Activated T-helper 1 cell treated with anti-CD3 and anti-CD28 coated beads, Interleukin-2, amount 50 U/mL, for 16 hours (primary cell): Measurements from ENCODE around the gene NDUFA11.

Experiments used
- DNase-seq, 2 donors: peaks; one replicate each; pipeline ENCODE4 v3.0.0-alpha.2; 2020; ENCODE audit warnings: low read depth in 1 of 2, low spot score in 1 of 2

NDUFA11 gene

GRCh38 chr19:5908773-5909442, 5.3 kb upstream of the NDUFA11 start:
- no peak for DNase-seq

GRCh38 chr19:5907241-5907640, 3.7 kb upstream of the NDUFA11 start:
- DNase-seq = no peak

GRCh38 chr19:5905114-5905778, 1.7 kb upstream of the NDUFA11 start:
- no peak for DNase-seq

GRCh38 chr19:5904352-5905113, 943 bp upstream of the NDUFA11 start, which contains the start of gene VMAC:
VMAC (plus strand) TSS chr19:5904872; CDS start chr19:5904891, 19 bp downstream.
- DNase-seq = peak; percentile 99 to 100

GRCh38 chr19:5903056-5903623, 450 bp downstream of the NDUFA11 start:
- no peak for DNase-seq

- no peak for DNase-seq
These were observed 2.6 kb downstream of the NDUFA11 start for GRCh38 chr19:5900976-5901375.

GRCh38 chr19:5899728-5900526, 3.7 kb downstream of the NDUFA11 start:
- no peak for DNase-seq

- DNase-seq = no peak
These were observed 6.2 kb downstream of the NDUFA11 start for GRCh38 chr19:5897189-5897969.

- DNase-seq = no peak
These were observed 7.1 kb downstream of the NDUFA11 start for GRCh38 chr19:5896365-5897076.

- DNase-seq = no peak
These were observed 7.7 kb downstream of the NDUFA11 start for GRCh38 chr19:5895890-5896289.

- DNase-seq = no peak
These were observed 8.2 kb downstream of the NDUFA11 start for GRCh38 chr19:5895409-5895808.

- no peak for DNase-seq
These were observed 8.8 kb downstream of the NDUFA11 start for GRCh38 chr19:5894704-5895349.

GRCh38 chr19:5893907-5894703, 9.5 kb downstream of the NDUFA11 start:
- no peak for DNase-seq

- DNase-seq = no peak
These were observed 10.2 kb downstream of the NDUFA11 start for GRCh38 chr19:5893296-5893903.

- no peak for DNase-seq
These were observed 10.8 kb downstream of the NDUFA11 start for GRCh38 chr19:5892772-5893275.

GRCh38 chr19:5891938-5892771, 11.4 kb downstream of the NDUFA11 start:
- no peak for DNase-seq

GRCh38 chr19:5891572-5891937, 12.0 kb downstream of the NDUFA11 start:
- no peak for DNase-seq
